Astrocyte of the spinal cord (primary cell): Measurements from ENCODE around the gene EPB41.
"Not testable (repeated sequence)": the region's sequence is repeated elsewhere in the genome, so short reads cannot be mapped to it uniquely, and the experiment has no call there.

ENCODE experiments used
- DNase-seq: peaks from one replicate; pipeline ENCODE4 v3.0.0; 2011; ENCODE audit warnings: low read depth, low spot score
- H3K4me3 ChIP-seq: 2 replicates; pipeline ENCODE4 v1.5.1; 2011; ENCODE audit warnings: low read depth, mild to moderate bottlenecking, low read length, moderate library complexity
- CTCF ChIP-seq: IDR thresholded peaks from 2 replicates; pipeline ENCODE4 v1.5.1; 2012; ENCODE audit warnings: low read depth, mild to moderate bottlenecking, low read length, inconsistent platforms
- in situ Hi-C: cut with HindIII; loops from 2 replicates; pipeline ENCODE4 v1.10.0; 2017; ENCODE audit warnings: low sequenced_read_pairs

Gene EPB41

GRCh38 chr1:29145739-29146437 lies 231.5 kb downstream of the EPB41 start:
- peak; percentile 79 for DNase-seq
- no peak for TF ChIP-seq CTCF
- in situ Hi-C loops = no loop called here
- H3K4me3 ChIP-seq = no peak overlapping the region

GRCh38 chr1:29148656-29149491 lies 234.5 kb downstream of the EPB41 start:
- in situ Hi-C loops = no loop called here
- no peak overlapping the region for H3K4me3 ChIP-seq
- no peak for TF ChIP-seq CTCF
- no peak for DNase-seq

GRCh38 chr1:29150346-29150745 lies 236.0 kb downstream of the EPB41 start:
- DNase-seq, H3K4me3 ChIP-seq, in situ Hi-C loops: not testable (repeated sequence)

GRCh38 chr1:29152046-29152805 lies 237.9 kb downstream of the EPB41 start:
- in situ Hi-C loops = no loop called here
- H3K4me3 ChIP-seq = no peak overlapping the region
- TF ChIP-seq CTCF = no peak
- DNase-seq = no peak

- in situ Hi-C loops = no loop called here
- no peak for DNase-seq
- TF ChIP-seq CTCF = no peak
These were observed 242.3 kb downstream of the EPB41 start for GRCh38 chr1:29156543-29157268.

GRCh38 chr1:29157269-29157601 lies 242.9 kb downstream of the EPB41 start:
- no peak overlapping the region for H3K4me3 ChIP-seq
- DNase-seq = no peak
- no peak for TF ChIP-seq CTCF
- in situ Hi-C loops = no loop called here

More at GRCh38 chr1:29156543-29157268, 242.3 kb downstream of the EPB41 start:
- no peak overlapping the region for H3K4me3 ChIP-seq
